Right atrium auricular region (tissue), 2 donors: Measurements from ENCODE around the gene JHY. TPM values are rescaled to one million over a fixed set of nuclear protein-coding genes. Genes with fewer than 3 reads are reported as not detected.

Experiments
- DNase-seq: peaks from one replicate; pipeline ENCODE4 v3.0.0-alpha.2; 2019; ENCODE audit warnings: low spot score
- H3K27ac ChIP-seq, 2 donors: fragments of 200-600 bp; sonication (generic); 1 replicate in 1 of 2; 2 replicates in 1 of 2; pipeline ENCODE4 v1.5.1; 2016 to 2019
- H3K27me3 ChIP-seq, 2 donors: fragments of 200-600 bp; sonication (generic); one replicate each; pipeline versions ENCODE4 v1.5.1 to v1.6.0; 2017 to 2019
- H3K36me3 ChIP-seq: fragments of 200-600 bp; sonication (generic); one replicate; pipeline ENCODE4 v1.5.1; 2016
- H3K4me1 ChIP-seq, 2 donors: fragments of 200-600 bp; sonication (generic); one replicate each; pipeline versions ENCODE4 v1.5.1 to v1.6.0; 2017 to 2019
- H3K4me3 ChIP-seq, 2 donors: fragments of 200-600 bp; sonication (generic); 1 replicate in 1 of 2; 2 replicates in 1 of 2; pipeline ENCODE4 v1.5.1; 2017 to 2019; ENCODE audit warnings: mild to moderate bottlenecking in 1 of 2, moderate library complexity in 1 of 2
- H3K9me3 ChIP-seq, 2 donors: fragments of 200-600 bp; sonication (generic); one replicate each; pipeline ENCODE4 v1.5.1; 2019
- CTCF ChIP-seq, 2 donors: fragments of 200-600 bp; sonication (generic); IDR thresholded peaks; one replicate each; pipeline ENCODE4 v1.5.1; 2019; ENCODE audit warnings: antibody characterized with exemption in 2 of 2
- total RNA-seq, 2 donors: library from RNA; depleted of rRNA; stranded (reverse); fragments of >200 nt; gene quantifications; one replicate each; pipeline ENCODE4 v1.1.0, GENCODE V29; 2016

Gene JHY
- total RNA-seq, 2 donors from 2014 or later = 3.5 TPM

GRCh38 chr11:122979103-122979814, 96.7 kb downstream of the JHY start:
- DNase-seq = no peak
- Histone ChIP-seq H3K9me3 (no peaks in the 10 kb centered on the region), H3K27ac (no peak overlapping the region), H3K27me3 (peaks cover 44 to 46% of the 10 kb centered on the region in 2 donors), H3K4me1 (peaks cover 0 to 24% of the 10 kb centered on the region in 2 donors), H3K4me3 (no peak overlapping the region), H3K36me3 (no peaks in the 10 kb centered on the region)
- TF ChIP-seq CTCF (IDR thresholded peaks at IDR 0.05) = no peak

GRCh38 chr11:122979815-122980595, 97.4 kb downstream of the JHY start:
- Histone ChIP-seq H3K27ac (no peak overlapping the region), H3K36me3 (no peaks in the 10 kb centered on the region), H3K9me3 (no peaks in the 10 kb centered on the region), H3K4me1 (peaks cover 0 to 31% of the 10 kb centered on the region in 2 donors), H3K27me3 (peaks cover 49 to 52% of the 10 kb centered on the region in 2 donors), H3K4me3 (no peak overlapping the region)
- DNase-seq = no peak
- no peak for TF ChIP-seq CTCF (IDR thresholded peaks at IDR 0.05)

GRCh38 chr11:122981388-122982264, 99.1 kb downstream of the JHY start, which contains the start of gene BSX:
BSX (minus strand) TSS chr11:122981834; CDS start chr11:122981671, 163 bp downstream.
- TF ChIP-seq CTCF (IDR thresholded peaks at IDR 0.05) = no peak
- Histone ChIP-seq H3K9me3 (no peaks in the 10 kb centered on the region), H3K4me3 (no peak within 1 kb of the TSS), H3K4me1 (peaks cover 0 to 27% of the 10 kb centered on the region in 2 donors), H3K27ac (no peak within 1 kb of the TSS), H3K27me3 (peaks cover 48 to 53% of the 10 kb centered on the region in 2 donors), H3K36me3 (no peaks in the 10 kb centered on the region)
- DNase-seq = no peak

GRCh38 chr11:122983438-122984185, 101.1 kb downstream of the JHY start:
- no peak for TF ChIP-seq CTCF (IDR thresholded peaks at IDR 0.05)
- Histone ChIP-seq H3K4me3 (peak overlapping the region; percentile 38 to 60), H3K9me3 (no peaks in the 10 kb centered on the region), H3K27ac (no peak overlapping the region), H3K27me3 (peaks cover 30 to 38% of the 10 kb centered on the region in 2 donors), H3K36me3 (no peaks in the 10 kb centered on the region), H3K4me1 (peaks cover 0 to 14% of the 10 kb centered on the region in 2 donors)
- DNase-seq = no peak
